Peyer's patch (tissue), 4 donors: Measurements from ENCODE around the gene CCDC73.

ENCODE experiments used
- CTCF ChIP-seq, 6 experiments: fragments of 450-650 bp in 4 of 6; fragments of 200-600 bp in 2 of 6; sonication (generic) in 1 of 6; IDR thresholded peaks; one replicate each; pipeline ENCODE4 v1.5.1; 2017 to 2019; ENCODE audit warnings: antibody characterized with exemption in 6 of 6, mild to moderate bottlenecking in 3 of 6, moderate library complexity in 1 of 6
- POLR2A ChIP-seq, 2 donors: fragments of 450-650 bp; IDR thresholded peaks; one replicate each; pipeline ENCODE4 v1.5.1; 2017; ENCODE audit warnings: antibody characterized with exemption in 2 of 2, mild to moderate bottlenecking in 2 of 2, moderate library complexity in 2 of 2

GRCh38 chr11:32615422-32615821, 179.0 kb downstream of the CCDC73 start:
- TF ChIP-seq CTCF (IDR thresholded peaks at IDR 0.05) = no peak
- TF ChIP-seq POLR2A (IDR thresholded peaks at IDR 0.05) = no peak
